ENCODE measurements around the gene FARS2. TPM values are rescaled to one million over a fixed set of nuclear protein-coding genes. Genes with fewer than 3 reads are reported as not detected.

The FARS2 gene
- total RNA-seq, 2 donors from 2014 or later = 16.2 to 18.3 TPM

DNA sequence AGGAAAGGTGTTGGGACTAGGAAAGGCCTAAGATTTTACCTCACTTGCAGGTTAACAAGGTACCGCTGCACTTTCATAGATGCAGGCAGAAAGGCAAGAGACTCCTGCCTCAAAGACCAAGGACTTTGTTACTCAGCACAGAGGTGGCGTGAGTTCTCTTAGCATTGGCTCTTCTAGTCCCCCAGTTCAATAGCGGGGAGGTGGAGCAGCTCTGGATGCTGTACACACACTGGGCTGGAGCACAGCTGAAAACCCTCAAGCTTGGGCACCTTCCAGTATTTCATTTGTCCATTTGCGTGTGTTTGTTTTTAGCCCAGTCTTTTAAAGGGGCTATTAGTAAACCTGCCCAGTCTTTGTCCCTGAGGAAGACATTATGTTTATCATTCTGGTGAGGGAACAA lies 345.2 kb downstream of the FARS2 start:
- no peak for DNase-seq
- no peaks in the 10 kb centered on the region for H3K27me3 Mint-ChIP-seq (ENCODE audit: insufficient read depth)
- Histone ChIP-seq H3K36me3 (ENCODE audit: control insufficient read depth, insufficient read depth, low read length) (no peaks in the 10 kb centered on the region), H3K4me1 (ENCODE audit: control insufficient read depth, insufficient read depth, low read length) (no peaks in the 10 kb centered on the region), H3K27me3 (ENCODE audit: control insufficient read depth, insufficient read depth, low read length, poor library complexity, severe bottlenecking) (no peaks in the 10 kb centered on the region), H3K9ac (ENCODE audit: extremely low read depth, low read length, poor library complexity, severe bottlenecking) (no peak overlapping the region), H3K4me3 (ENCODE audit: low read length) (no peak overlapping the region), H3K9me3 (ENCODE audit: control insufficient read depth, low read length) (no peaks in the 10 kb centered on the region), H3K27ac (ENCODE audit: low read depth, low read length) (no peak overlapping the region)
- no peak overlapping the region for H3K4me3 Mint-ChIP-seq
- H3K36me3 Mint-ChIP-seq (ENCODE audit: low read depth) = no peaks in the 10 kb centered on the region
- H3K27ac Mint-ChIP-seq = no peak overlapping the region
- H3K9me3 Mint-ChIP-seq = no peaks in the 10 kb centered on the region
- TF ChIP-seq CTCF (conservative IDR thresholded peaks at IDR 0.05) = no peak
- 89 to 94% methylated on average over 3 to 4 of the region's 4 CpGs for WGBS, 2 experiments (ENCODE audit: insufficient coverage in 1 of 2, insufficient read length in 1 of 2)
- peaks cover 9% of the 10 kb centered on the region for H3K4me1 Mint-ChIP-seq

GRCh38 chr6:5610640-5611039 lies 349.3 kb downstream of the FARS2 start:
- Mint-ChIP-seq H3K27ac (no peak overlapping the region), H3K36me3 (ENCODE audit: low read depth) (peaks cover 4% of the 10 kb centered on the region)

DNA sequence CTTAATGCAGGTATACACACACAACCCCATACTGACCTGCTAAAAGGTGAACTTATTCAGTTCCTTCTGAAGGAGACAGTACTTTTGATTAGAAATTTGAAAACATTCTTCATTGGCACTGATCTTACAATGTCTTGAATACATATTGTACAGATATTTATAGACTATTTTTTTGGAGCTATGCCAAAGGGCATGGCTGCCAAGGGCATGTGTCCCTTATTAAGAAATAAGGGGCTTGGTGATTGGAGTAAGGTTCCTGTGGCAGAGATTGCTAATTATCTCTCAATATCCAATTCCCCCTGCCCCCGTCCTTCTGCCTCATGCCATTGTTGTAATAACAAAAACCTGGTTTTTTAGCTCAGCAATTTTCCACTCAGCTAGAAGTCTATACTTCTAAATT lies 355.9 kb downstream of the FARS2 start:
- Histone ChIP-seq H3K4me1 (ENCODE audit: control insufficient read depth, insufficient read depth, low read length) (peaks cover 3% of the 10 kb centered on the region), H3K36me3 (ENCODE audit: control insufficient read depth, insufficient read depth, low read length) (no peaks in the 10 kb centered on the region), H3K9me3 (ENCODE audit: control insufficient read depth, low read length) (peaks cover 4% of the 10 kb centered on the region), H3K27ac (ENCODE audit: low read depth, low read length) (no peak overlapping the region), H3K4me3 (ENCODE audit: low read length) (no peak overlapping the region), H3K27me3 (ENCODE audit: control insufficient read depth, insufficient read depth, low read length, poor library complexity, severe bottlenecking) (no peaks in the 10 kb centered on the region), H3K9ac (ENCODE audit: extremely low read depth, low read length, poor library complexity, severe bottlenecking) (no peak overlapping the region)
- Mint-ChIP-seq H3K4me1 (peaks cover 4% of the 10 kb centered on the region), H3K27ac (no peak overlapping the region), H3K27me3 (ENCODE audit: insufficient read depth) (no peaks in the 10 kb centered on the region), H3K9me3 (peaks cover 6% of the 10 kb centered on the region), H3K36me3 (ENCODE audit: low read depth) (peaks cover 4% of the 10 kb centered on the region), H3K4me3 (no peak overlapping the region)
- WGBS, 2 experiments (ENCODE audit: insufficient coverage in 1 of 2, insufficient read length in 1 of 2) = 100% methylated on average over 1 of the region's 1 CpG; no CpG with 5 or more reads in 1 of the 2 experiments
- no peak for TF ChIP-seq CTCF (conservative IDR thresholded peaks at IDR 0.05)
- no peak for DNase-seq

More at GRCh38 chr6:5610640-5611039, 349.3 kb downstream of the FARS2 start:
- Histone ChIP-seq H3K27me3 (ENCODE audit: control insufficient read depth, insufficient read depth, low read length, poor library complexity, severe bottlenecking) (no peaks in the 10 kb centered on the region), H3K4me3 (ENCODE audit: low read length) (no peak overlapping the region), H3K9me3 (ENCODE audit: control insufficient read depth, low read length) (peaks cover 4% of the 10 kb centered on the region), H3K36me3 (ENCODE audit: control insufficient read depth, insufficient read depth, low read length) (no peaks in the 10 kb centered on the region), H3K27ac (ENCODE audit: low read depth, low read length) (no peak overlapping the region), H3K4me1 (ENCODE audit: control insufficient read depth, insufficient read depth, low read length) (peaks cover 3% of the 10 kb centered on the region), H3K9ac (ENCODE audit: extremely low read depth, low read length, poor library complexity, severe bottlenecking) (no peak overlapping the region)
- peak; percentile 61 for TF ChIP-seq CTCF (conservative IDR thresholded peaks at IDR 0.05)
- 91 to 93% methylated on average over 6 to 8 of the region's 8 CpGs for WGBS, 2 experiments (ENCODE audit: insufficient coverage in 1 of 2, insufficient read length in 1 of 2)
- Mint-ChIP-seq H3K9me3 (peaks cover 6% of the 10 kb centered on the region), H3K4me3 (no peak overlapping the region), H3K27me3 (ENCODE audit: insufficient read depth) (no peaks in the 10 kb centered on the region), H3K4me1 (peaks cover 14% of the 10 kb centered on the region)
- no peak for DNase-seq
